Subcutaneous adipose tissue (tissue), 4 donors: ENCODE results near the gene STXBP6. TPM values are rescaled to one million over a fixed set of nuclear protein-coding genes. Genes with fewer than 3 reads are reported as not detected.

Source experiments
- total RNA-seq, 4 donors: library from RNA; depleted of rRNA; stranded (reverse); fragments of >200 nt; gene quantifications; one replicate each; pipeline ENCODE4 v1.1.0, GENCODE V29; 2016
- TF ChIP-seq, protein P1 (sequence below): fragments of 450-650 bp; IDR thresholded peaks from one replicate; pipeline ENCODE4 v1.5.1; 2016; ENCODE audit warnings: low read depth, mild to moderate bottlenecking, control low read depth, antibody characterized with exemption, moderate library complexity

The STXBP6 gene
- total RNA-seq, 4 donors from 2014 or later = 5.4 to 11.7 (median 9.3) TPM

DNA sequence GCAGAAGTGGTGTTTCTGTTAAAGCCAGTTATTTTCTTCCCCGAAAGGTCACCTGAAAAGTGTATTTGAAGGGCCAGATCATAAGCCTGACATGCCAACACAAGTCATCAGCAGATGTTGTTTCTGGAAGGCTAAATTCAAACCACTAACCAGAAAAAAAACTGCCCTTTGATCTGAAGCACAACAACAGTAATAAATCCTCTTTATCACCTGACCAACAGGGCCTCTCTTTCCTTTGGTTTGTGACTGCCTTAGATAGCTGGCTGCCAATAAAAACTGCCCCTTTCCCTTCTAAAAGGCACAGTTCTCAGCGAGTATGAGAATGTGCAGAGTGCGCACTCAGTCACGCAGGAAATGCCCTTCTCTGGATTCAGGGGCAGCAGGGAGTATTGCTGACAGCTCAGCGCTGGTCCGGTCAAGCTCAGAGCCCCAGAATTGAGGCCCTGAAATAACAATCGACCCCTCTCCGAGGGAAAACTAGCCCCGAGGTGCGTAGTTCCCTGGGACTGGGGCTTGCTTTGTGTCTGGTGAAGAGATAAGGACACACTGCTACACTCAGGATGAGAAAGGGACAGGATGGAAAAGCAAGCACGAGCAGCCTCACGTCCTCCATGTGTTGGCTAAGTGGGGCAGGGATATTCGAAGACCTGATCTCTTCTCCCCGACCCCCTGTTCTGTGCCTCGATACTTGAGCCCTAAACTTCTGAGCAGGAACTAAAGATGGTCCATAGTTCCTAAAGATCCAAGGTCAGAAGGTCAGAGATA is 231.7 kb downstream of the STXBP6 start:
- TF ChIP-seq, protein P1, sequence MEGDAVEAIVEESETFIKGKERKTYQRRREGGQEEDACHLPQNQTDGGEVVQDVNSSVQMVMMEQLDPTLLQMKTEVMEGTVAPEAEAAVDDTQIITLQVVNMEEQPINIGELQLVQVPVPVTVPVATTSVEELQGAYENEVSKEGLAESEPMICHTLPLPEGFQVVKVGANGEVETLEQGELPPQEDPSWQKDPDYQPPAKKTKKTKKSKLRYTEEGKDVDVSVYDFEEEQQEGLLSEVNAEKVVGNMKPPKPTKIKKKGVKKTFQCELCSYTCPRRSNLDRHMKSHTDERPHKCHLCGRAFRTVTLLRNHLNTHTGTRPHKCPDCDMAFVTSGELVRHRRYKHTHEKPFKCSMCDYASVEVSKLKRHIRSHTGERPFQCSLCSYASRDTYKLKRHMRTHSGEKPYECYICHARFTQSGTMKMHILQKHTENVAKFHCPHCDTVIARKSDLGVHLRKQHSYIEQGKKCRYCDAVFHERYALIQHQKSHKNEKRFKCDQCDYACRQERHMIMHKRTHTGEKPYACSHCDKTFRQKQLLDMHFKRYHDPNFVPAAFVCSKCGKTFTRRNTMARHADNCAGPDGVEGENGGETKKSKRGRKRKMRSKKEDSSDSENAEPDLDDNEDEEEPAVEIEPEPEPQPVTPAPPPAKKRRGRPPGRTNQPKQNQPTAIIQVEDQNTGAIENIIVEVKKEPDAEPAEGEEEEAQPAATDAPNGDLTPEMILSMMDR = no peak

DNA sequence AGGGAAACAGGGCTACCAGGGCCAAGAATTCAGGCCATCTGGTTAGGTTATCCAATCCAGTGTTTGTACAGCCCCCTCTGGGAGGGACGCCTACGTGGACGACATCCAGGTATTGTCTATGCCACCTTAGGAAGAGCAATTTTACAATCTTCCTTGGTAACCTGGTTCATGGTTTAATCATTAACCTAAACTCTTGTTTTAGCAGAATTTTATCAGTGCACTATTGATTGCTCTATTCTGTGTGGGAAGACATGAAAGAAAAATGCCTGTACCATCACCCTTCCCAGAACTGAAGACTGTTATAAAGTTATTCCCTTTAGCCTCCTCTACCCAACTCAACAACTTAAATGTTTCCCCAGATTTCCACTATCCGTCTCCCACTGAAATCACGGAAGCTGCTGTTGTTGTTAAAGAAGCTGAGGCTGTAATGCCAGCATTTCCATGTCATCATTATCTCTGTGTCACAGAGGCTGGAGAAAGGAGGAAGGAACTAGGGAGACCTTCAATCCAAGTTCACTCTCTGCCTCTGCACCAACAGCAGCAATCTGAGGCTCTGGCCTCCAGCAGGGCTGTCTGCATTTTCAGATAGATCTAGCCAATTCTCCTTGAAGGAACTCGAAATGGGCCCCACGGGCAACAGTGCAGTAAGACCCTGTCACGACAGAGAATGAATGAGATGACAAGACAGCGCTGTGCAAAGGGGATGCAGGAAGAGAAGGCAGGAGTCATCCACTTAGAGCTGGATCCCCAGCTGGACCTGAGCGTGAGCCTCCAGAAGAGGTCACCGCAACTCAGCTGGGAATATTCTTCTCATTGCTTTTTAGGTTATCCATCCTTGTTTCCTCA is 232.5 kb downstream of the STXBP6 start:
- TF ChIP-seq, protein P1 = no peak

DNA sequence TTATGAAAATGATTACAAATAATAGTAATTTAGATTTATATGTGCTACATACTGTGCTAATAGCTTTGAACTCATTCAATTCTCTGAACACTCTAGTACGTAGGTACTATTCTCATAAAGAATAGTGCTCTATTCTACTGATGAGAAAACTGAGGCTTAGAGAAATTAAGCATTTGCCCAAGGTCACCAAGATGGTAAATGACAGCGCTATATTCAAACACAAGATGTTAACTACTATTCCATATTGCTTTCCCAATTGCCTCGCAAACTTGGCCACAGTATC is 233.1 kb downstream of the STXBP6 start:
- TF ChIP-seq, protein P1 = no peak

DNA sequence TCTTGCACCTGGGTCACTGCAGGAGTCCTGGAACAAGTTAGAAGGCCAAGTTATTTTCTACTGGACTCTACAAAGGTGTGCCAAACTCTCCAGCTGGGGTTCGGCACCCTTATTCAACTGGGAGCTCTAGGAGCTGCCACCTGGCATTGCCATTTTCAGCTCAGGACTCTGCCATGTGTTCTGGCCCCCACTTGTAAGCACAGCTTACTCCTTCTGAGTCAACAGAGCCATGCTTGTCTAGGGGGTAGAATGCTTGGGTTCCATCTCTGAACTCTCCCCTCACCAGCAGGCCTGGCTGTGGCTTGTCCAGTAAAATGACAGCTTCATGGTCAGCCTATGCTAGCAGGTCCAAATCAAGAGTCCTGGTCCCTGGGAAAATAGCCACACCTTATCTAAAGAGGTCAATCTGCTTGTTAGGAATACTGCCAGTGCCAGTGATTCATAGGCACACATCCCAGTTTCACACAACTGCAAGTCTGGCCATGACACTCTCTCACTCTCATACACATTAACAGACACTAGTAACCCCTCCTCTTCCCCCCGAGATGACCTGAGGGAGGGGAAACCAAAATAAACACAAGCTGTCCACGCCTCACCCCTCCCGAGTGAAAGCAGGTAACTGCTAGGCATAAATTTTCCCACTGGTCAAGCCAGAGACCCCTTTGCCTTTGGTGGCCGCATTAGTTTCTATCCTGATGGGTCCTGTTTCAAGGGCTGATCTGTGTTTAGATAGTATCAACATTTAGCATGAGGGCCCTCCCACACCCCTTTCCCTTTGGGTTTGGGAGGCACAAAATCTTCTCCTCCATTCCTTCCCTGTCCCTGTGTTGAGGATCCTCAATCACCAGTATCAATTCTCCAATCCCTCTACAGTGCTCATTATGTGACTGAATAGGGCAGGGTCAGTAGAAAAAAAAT is 233.7 kb downstream of the STXBP6 start:
- TF ChIP-seq, protein P1 = no peak

DNA sequence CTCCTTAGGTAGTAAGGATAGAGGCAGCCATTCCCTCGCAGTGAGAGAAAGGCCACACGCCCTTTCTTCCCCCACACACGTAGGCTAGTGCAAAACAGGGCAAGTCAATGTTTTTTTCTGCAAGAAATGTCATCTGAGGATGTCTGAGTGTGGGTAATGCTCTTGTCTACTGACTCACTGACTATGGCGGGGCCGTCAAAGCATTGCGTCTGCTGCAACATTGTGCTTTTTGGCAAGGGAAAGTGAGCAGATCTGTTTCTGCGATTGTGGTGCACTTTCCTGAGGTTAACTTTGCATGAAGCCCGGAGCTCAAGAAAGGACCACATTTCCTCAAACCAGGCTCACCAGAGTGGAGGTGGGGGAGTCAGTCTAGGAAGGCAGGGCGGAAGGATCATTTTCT is 234.4 kb downstream of the STXBP6 start:
- TF ChIP-seq, protein P1 = no peak

DNA sequence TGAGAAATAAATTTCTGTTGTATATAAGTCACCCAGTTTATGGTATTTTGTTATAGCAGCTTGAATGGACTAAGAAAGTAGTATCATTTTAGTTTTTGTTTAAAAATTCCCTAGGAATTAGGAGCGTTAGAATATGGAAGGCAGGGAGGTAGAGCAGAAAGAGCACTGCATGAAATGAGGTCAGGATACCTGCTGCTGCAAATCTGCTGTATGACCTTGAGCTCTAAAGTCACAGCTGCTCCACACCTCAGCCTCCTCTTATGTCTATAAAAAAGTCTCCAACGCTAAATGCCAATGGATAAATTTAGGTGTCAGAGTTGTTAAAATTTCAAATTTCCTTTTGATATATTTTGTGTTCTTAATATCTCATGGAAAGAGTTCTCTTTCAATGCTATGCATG is 235.0 kb downstream of the STXBP6 start:
- TF ChIP-seq, protein P1 = no peak

DNA sequence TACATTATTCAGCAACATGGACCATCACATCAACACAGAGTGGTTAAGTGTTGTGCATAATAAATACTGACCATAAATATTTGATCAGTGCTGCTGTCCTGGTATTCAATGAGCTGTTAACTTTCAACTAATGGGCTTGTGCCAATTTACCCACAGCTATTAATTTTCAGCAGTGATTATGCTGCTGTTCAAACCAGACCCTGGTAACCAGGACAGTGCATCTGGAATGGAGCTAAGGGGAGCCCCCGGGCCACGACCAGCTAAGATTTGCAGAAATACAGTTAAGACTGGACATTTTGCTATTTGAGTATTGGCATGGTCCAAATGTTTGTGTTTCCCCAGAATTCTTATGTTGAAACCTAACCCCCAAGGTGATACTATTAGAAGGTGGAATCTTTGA is 235.6 kb downstream of the STXBP6 start:
- TF ChIP-seq, protein P1 = no peak
